H1 (cell line): ENCODE data around the gene UNC13D. TPM values are rescaled to one million over a fixed set of nuclear protein-coding genes. Genes with fewer than 3 reads are reported as not detected.

ENCODE experiments used
- CTCF ChIA-PET: fragments of 300-600 bp; sonication (Branson Sonifier 250); formaldehyde crosslinking; loops from one replicate; lab custom pipeline; 2021; ENCODE audit not compliant: partially characterized antibody; lab: Charles Lee
- POLR2A ChIA-PET: fragments of 300-600 bp; sonication (Branson Sonifier 250); formaldehyde crosslinking; loops from one replicate; lab custom pipeline; 2021; ENCODE audit warnings: inconsistent platforms; ENCODE audit not compliant: partially characterized antibody; lab: Charles Lee
- DNase-seq, 2 experiments: peaks; one replicate each; pipeline versions ENCODE4 v3.0.0 to v3.0.0-alpha.2; 2010 to 2022; ENCODE audit warnings: low spot score in 2 of 2, low read depth in 1 of 2, mixed read lengths in 1 of 2
- FAIRE-seq: peaks from 2 replicates; lab custom pipeline; 2011; peaks lifted over from hg19 to GRCh38; lab: Jason Lieb, UNC
- H2AFZ ChIP-seq: 2 replicates; pipeline ENCODE4 v1.8.1; 2012; ENCODE audit warnings: low read length, inconsistent platforms
- H2AK5ac ChIP-seq: 2 replicates; pipeline ENCODE4 v1.6.1; 2013; ENCODE audit warnings: low read depth, low read length
- H2BK120ac ChIP-seq: replicated peaks from 2 replicates; pipeline ENCODE3; 2013; ENCODE audit warnings: low read depth, low read length, inconsistent platforms
- H2BK12ac ChIP-seq: 2 replicates; pipeline ENCODE4 v1.6.1; 2013; ENCODE audit warnings: low read depth, low read length
- H2BK15ac ChIP-seq: 2 replicates; pipeline ENCODE4 v1.6.1; 2013; ENCODE audit warnings: low read length
- H2BK20ac ChIP-seq: 2 replicates; pipeline ENCODE4 v1.6.1; 2013; ENCODE audit warnings: low read length
- H2BK5ac ChIP-seq: 2 replicates; pipeline ENCODE4 v1.6.1; 2013; ENCODE audit warnings: low read depth, low read length
- H3K14ac ChIP-seq: 2 replicates; pipeline ENCODE4 v1.6.1; 2013; ENCODE audit warnings: inconsistent platforms; ENCODE audit not compliant: insufficient read length
- H3K18ac ChIP-seq: 2 replicates; pipeline ENCODE4 v1.6.1; 2013; ENCODE audit warnings: low read length; ENCODE audit errors: extremely low read depth
- H3K23ac ChIP-seq: 2 replicates; pipeline ENCODE4 v1.6.1; 2013; ENCODE audit warnings: inconsistent platforms; ENCODE audit not compliant: insufficient read length
- H3K23me2 ChIP-seq: 2 replicates; pipeline ENCODE4 v1.6.1; 2013; ENCODE audit warnings: low read depth, low read length
- H3K27ac ChIP-seq: 2 replicates; pipeline ENCODE4 v1.6.1; 2011; ENCODE audit warnings: low read depth, low read length, inconsistent platforms
- H3K27me3 ChIP-seq, 4 experiments: replicated peaks in 1 of 4; 1 replicate in 1 of 4; 2 replicates in 3 of 4; pipeline versions ENCODE4 v1.6.1 to v1.8.1; 2011 to 2013; ENCODE audit warnings: low read length in 3 of 4, mild to moderate bottlenecking in 3 of 4, inconsistent platforms in 2 of 4, mixed read lengths in 2 of 4, moderate library complexity in 1 of 4; ENCODE audit not compliant: control insufficient read depth in 3 of 4, insufficient read depth in 3 of 4; ENCODE audit errors: extremely low read depth in 1 of 4
- H3K36me3 ChIP-seq, 4 experiments: 2 replicates each; pipeline versions ENCODE4 v1.6.1 to v1.8.1; 2011 to 2013; ENCODE audit warnings: mild to moderate bottlenecking in 4 of 4, low read length in 3 of 4, moderate library complexity in 2 of 4, control low read depth in 1 of 4, inconsistent platforms in 1 of 4; ENCODE audit not compliant: insufficient read depth in 4 of 4, control insufficient read depth in 2 of 4
- H3K4ac ChIP-seq: replicated peaks from 2 replicates; pipeline ENCODE3; 2013; ENCODE audit warnings: low read length, low read depth, mixed read lengths, inconsistent platforms; ENCODE audit not compliant: insufficient read length
- H3K4me1 ChIP-seq, 4 experiments: replicated peaks in 1 of 4; 1 replicate in 1 of 4; 2 replicates in 3 of 4; pipeline versions ENCODE4 v1.6.1 to v1.8.1; 2011 to 2013; ENCODE audit warnings: low read length in 3 of 4, inconsistent platforms in 2 of 4, mixed read lengths in 1 of 4; ENCODE audit not compliant: insufficient read depth in 4 of 4, control insufficient read depth in 3 of 4
- H3K4me2 ChIP-seq, 2 experiments: 2 replicates each; pipeline versions ENCODE4 v1.6.1 to v1.8.1; 2011 to 2013; ENCODE audit warnings: low read depth in 2 of 2, low read length in 2 of 2, control low read depth in 1 of 2, inconsistent platforms in 1 of 2, mild to moderate bottlenecking in 1 of 2; ENCODE audit not compliant: insufficient read depth in 1 of 2
- H3K4me3 ChIP-seq, 4 experiments: fragments of 200-600, 300-600 bp in 1 of 4; sonication (generic), shearing (Covaris generic), sonication (Bioruptor Twin) in 1 of 4; 2 replicates each; pipeline versions ENCODE4 v1.5.1 to v1.8.1; 2011 to 2016; ENCODE audit warnings: low read length in 4 of 4, low read depth in 3 of 4, control low read depth in 2 of 4, inconsistent platforms in 2 of 4, mild to moderate bottlenecking in 2 of 4, mixed read lengths in 1 of 4, moderate library complexity in 1 of 4; ENCODE audit not compliant: insufficient read depth in 2 of 4; ENCODE audit errors: extremely low read depth in 1 of 4
- H3K56ac ChIP-seq: replicated peaks from 2 replicates; pipeline ENCODE3; 2013; ENCODE audit warnings: low read depth, mild to moderate bottlenecking, mixed read lengths, low read length, inconsistent platforms; ENCODE audit not compliant: insufficient read length
- H3K79me1 ChIP-seq: 2 replicates; pipeline ENCODE4 v1.6.1; 2013; ENCODE audit warnings: low read depth, low read length, control low read depth
- H3K79me2 ChIP-seq, 2 experiments: 2 replicates each; pipeline versions ENCODE4 v1.6.1 to v1.8.1; 2012 to 2013; ENCODE audit warnings: low read length in 2 of 2, mild to moderate bottlenecking in 2 of 2, inconsistent platforms in 1 of 2; ENCODE audit not compliant: insufficient read depth in 2 of 2, control insufficient read depth in 1 of 2
- H3K9ac ChIP-seq, 4 experiments: replicated peaks in 1 of 4; 1 replicate in 1 of 4; 2 replicates in 3 of 4; pipeline versions ENCODE4 v1.6.1 to v1.8.1; 2011 to 2013; ENCODE audit warnings: low read depth in 3 of 4, low read length in 3 of 4, control low read depth in 2 of 4, mild to moderate bottlenecking in 2 of 4, moderate library complexity in 2 of 4, inconsistent platforms in 1 of 4; ENCODE audit errors: extremely low read depth in 1 of 4
- H3K9me3 ChIP-seq, 2 experiments: 2 replicates each; pipeline versions ENCODE4 v1.6.1 to v1.8.1; 2012 to 2013; ENCODE audit warnings: mild to moderate bottlenecking in 2 of 2, moderate library complexity in 2 of 2, control low read depth in 1 of 2, inconsistent platforms in 1 of 2, low read depth in 1 of 2, low read length in 1 of 2, mixed read lengths in 1 of 2; ENCODE audit not compliant: insufficient read depth in 2 of 2
- H4K20me1 ChIP-seq, 2 experiments: replicated peaks in 1 of 2; 2 replicates each; pipeline versions ENCODE3 to v1.8.1; 2011 to 2013; ENCODE audit warnings: inconsistent platforms in 2 of 2, low read length in 2 of 2, mild to moderate bottlenecking in 1 of 2; ENCODE audit not compliant: insufficient read depth in 2 of 2, control insufficient read depth in 1 of 2
- H4K5ac ChIP-seq: 2 replicates; pipeline ENCODE4 v1.6.1; 2013; ENCODE audit warnings: low read length, low read depth, mixed read lengths, inconsistent platforms; ENCODE audit not compliant: insufficient read length
- H4K8ac ChIP-seq: 2 replicates; pipeline ENCODE4 v1.8.0; 2013; ENCODE audit warnings: mild to moderate bottlenecking, moderate library complexity, low read length, inconsistent platforms; ENCODE audit not compliant: insufficient read depth; ENCODE audit errors: extremely low read depth
- H4K91ac ChIP-seq: replicated peaks from 2 replicates; pipeline ENCODE3; 2013; ENCODE audit warnings: low read length, mixed read lengths, inconsistent platforms; ENCODE audit not compliant: insufficient read length
- CEBPB ChIP-seq: IDR thresholded peaks from 2 replicates; pipeline ENCODE4 v1.6.1; 2012; ENCODE audit warnings: low read depth, low read length
- CREB1 ChIP-seq: IDR thresholded peaks from 2 replicates; pipeline ENCODE4 v1.6.1; 2012; ENCODE audit warnings: inconsistent platforms
- EGR1 ChIP-seq: IDR thresholded peaks from 2 replicates; pipeline ENCODE4 v1.6.1; 2011; ENCODE audit warnings: low read depth, low read length, borderline replicate concordance
- YY1 ChIP-seq: IDR thresholded peaks from 2 replicates; pipeline ENCODE4 v1.6.1; 2011; ENCODE audit warnings: low read depth, mild to moderate bottlenecking, low read length
- whole genome bisulfite sequencing, 2 experiments: shearing (Covaris generic) in 1 of 2; methylation state at CpG; one replicate each; pipeline versions ENCODE4 v1.1.6 to v1.1.7; 2013 to 2015; ENCODE audit warnings: low lambda C conversion rate in 2 of 2, mixed read lengths in 2 of 2, inconsistent platforms in 1 of 2, low coverage in 1 of 2, missing lambda C conversion rate in 1 of 2; ENCODE audit not compliant: insufficient replicate concordance in 2 of 2, insufficient coverage in 1 of 2, insufficient read length in 1 of 2; ENCODE audit errors: extremely low coverage in 1 of 2, missing lambda C conversion rate in 1 of 2; 5-methylcytosine and 5-hydroxymethylcytosine counted together
- polyA plus RNA-seq, 7 experiments: library from polyadenylated mRNA; depleted of rRNA in 3 of 7; stranded (reverse) in 5 of 7; unstranded in 2 of 7; fragments of >200 nt in 5 of 7; fragments of 200-250 nt in 2 of 7; gene quantifications; 1 replicate in 5 of 7; 2 replicates in 1 of 7; 4 replicates in 1 of 7; pipeline versions ENCODE4 v1.2.1 to v1.2.3, GENCODE V29; 2011 to 2013; ENCODE audit warnings: missing spikeins in 2 of 7, mixed read lengths in 2 of 7
- total RNA-seq: library from RNA; stranded (reverse); fragmentation: NEBNext Ultra II Directional; extraction: Animal tissue kit (Norgen Biotek cat#: 25700); gene quantifications from 2 replicates; pipeline ENCODE4 v1.2.1, GENCODE V29; 2021
- TF ChIP-seq, protein P1 (sequence below): IDR thresholded peaks from 2 replicates; pipeline ENCODE4 v1.6.1; 2011; ENCODE audit warnings: low read length, improper control_type of control experiment

The UNC13D gene
- total and polyA plus RNA-seq, 2 of the 8 experiments (the other 6 are each of a cell fraction or from before 2014, with no cell fraction given) = 3.6 to 8.4 TPM

DNA sequence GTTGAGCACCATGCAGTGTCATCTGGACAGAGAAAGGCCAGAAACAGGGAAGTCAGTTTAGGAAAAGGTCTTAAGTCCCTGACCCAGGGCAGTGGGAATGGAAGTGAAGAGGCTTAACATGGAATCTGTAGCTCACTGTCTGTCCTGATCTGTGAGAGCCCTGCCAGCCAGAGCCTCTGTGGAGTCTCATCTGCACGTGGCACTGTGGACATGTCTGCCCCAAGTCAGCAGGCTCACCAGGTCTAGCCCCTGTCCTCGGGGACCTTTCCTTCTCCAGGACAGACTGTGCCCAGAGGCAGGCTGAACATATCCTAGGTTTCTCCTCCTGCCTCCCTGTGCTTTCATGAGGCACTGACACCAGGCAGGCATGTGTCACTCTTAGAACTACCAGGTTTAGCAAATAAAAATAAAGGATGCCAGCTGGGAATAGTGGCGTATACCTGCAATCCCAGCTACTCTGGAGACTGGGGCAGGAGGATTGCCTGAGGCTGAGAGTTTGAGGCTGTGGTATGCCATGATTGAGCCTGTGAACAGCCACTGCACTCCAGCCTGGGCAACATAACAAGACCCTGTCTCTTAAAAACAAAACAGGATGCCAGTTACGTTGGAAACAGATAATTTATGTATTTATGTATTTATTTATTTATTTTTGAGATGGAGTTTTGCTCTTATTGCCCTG lies 37.2 kb downstream of the UNC13D start:
- H4K20me1 ChIP-seq = peaks cover 0 to 6% of the 10 kb centered on the region in 2 experiments
- DNase-seq (no peak), FAIRE-seq (no peak)
- H3K4me3 ChIP-seq = no peak overlapping the region
- no peak overlapping the region; the same call in 1 of the 2 replicates for H2BK15ac ChIP-seq
- no peak overlapping the region for H4K91ac ChIP-seq
- H3K23me2 ChIP-seq = no peaks in the 10 kb centered on the region
- H3K18ac ChIP-seq = no peak overlapping the region
- H3K14ac ChIP-seq = no peak overlapping the region
- no peak overlapping the region for H3K4ac ChIP-seq
- H3K36me3 ChIP-seq = peaks cover 0 to 10% (median 6%) of the 10 kb centered on the region in 4 experiments; a peak in 5 of 8 replicates
- H2AK5ac ChIP-seq = no peak overlapping the region
- H2BK12ac ChIP-seq = no peak overlapping the region
- H2BK120ac ChIP-seq = no peak overlapping the region
- H3K4me1 ChIP-seq = no peaks in the 10 kb centered on the region
- no peak overlapping the region for H3K4me2 ChIP-seq
- H4K5ac ChIP-seq = no peak overlapping the region
- no peak overlapping the region for H2AFZ ChIP-seq
- no peaks in the 10 kb centered on the region for H3K27me3 ChIP-seq
- H4K8ac ChIP-seq = peak overlapping the region; percentile 14; the same call in 1 of the 2 replicates
- no peak overlapping the region for H3K9ac ChIP-seq
- peaks cover 0 to 9% of the 10 kb centered on the region in 2 experiments; a peak in 2 of 4 replicates for H3K79me2 ChIP-seq
- no peaks in the 10 kb centered on the region for H3K9me3 ChIP-seq
- H3K56ac ChIP-seq = no peak overlapping the region
- H2BK5ac ChIP-seq = 0 out of 2 replicates have a peak overlapping the region, but pooled peaks have one; percentile 44
- ChIA-PET POLR2A (interaction anchor here (0.9 to 4.2 kb wide), 11 partner anchors 9 to 154 kb away, joined by 3 to 18 read pairs (median 5); partner anchors contain the start of genes UNC13D and UNK), CTCF (interaction anchor here (0.6 to 4.2 kb wide), 8 partner anchors 12 to 743 kb away, joined by 3 to 31 read pairs (median 4); no protein-coding TSS in a partner anchor)
- no peak overlapping the region for H3K23ac ChIP-seq
- TF ChIP-seq EGR1 (no peak), CEBPB (no peak), CREB1 (no peak), YY1 (no peak)
- TF ChIP-seq, protein P1, sequence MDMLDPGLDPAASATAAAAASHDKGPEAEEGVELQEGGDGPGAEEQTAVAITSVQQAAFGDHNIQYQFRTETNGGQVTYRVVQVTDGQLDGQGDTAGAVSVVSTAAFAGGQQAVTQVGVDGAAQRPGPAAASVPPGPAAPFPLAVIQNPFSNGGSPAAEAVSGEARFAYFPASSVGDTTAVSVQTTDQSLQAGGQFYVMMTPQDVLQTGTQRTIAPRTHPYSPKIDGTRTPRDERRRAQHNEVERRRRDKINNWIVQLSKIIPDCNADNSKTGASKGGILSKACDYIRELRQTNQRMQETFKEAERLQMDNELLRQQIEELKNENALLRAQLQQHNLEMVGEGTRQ = no peak
- TF ChIP-seq, all 59 proteins: peak for 0
- Histone ChIP-seq H3K79me1 (peaks cover 4% of the 10 kb centered on the region; the same call in 1 of the 2 replicates), H3K27ac (no peak overlapping the region), H2BK20ac (no peak overlapping the region)
- WGBS, 2 experiments = 91% methylated on average over 4 of the region's 4 CpGs; no CpG with 5 or more reads in 1 of the 2 experiments
